Lower leg skin (tissue), 4 donors: ENCODE measurements around the gene RBM33. TPM values are rescaled to one million over a fixed set of nuclear protein-coding genes. Genes with fewer than 3 reads are reported as not detected.
A peak's percentile ranks its signal among the peaks of the same experiment; 100 is the strongest.

Experiments used
- DNase-seq, 2 donors: peaks; one replicate each; pipeline ENCODE4 v3.0.0-alpha.2; 2019; ENCODE audit warnings: low spot score in 2 of 2
- H3K4me3 ChIP-seq: fragments of 200-600 bp; sonication (generic); 2 replicates; pipeline ENCODE4 v1.5.1; 2017; ENCODE audit warnings: mild to moderate bottlenecking, low read depth; ENCODE audit not compliant: poor library complexity, severe bottlenecking
- CTCF ChIP-seq, 3 donors: fragments of 450-650 bp; IDR thresholded peaks; one replicate each; pipeline ENCODE4 v1.5.1; 2016; ENCODE audit warnings: antibody characterized with exemption in 3 of 3, mild to moderate bottlenecking in 3 of 3, moderate library complexity in 2 of 3
- POLR2A ChIP-seq, 2 donors: fragments of 450-650 bp; IDR thresholded peaks; one replicate each; pipeline ENCODE4 v1.6.1; 2016 to 2017; ENCODE audit warnings: antibody characterized with exemption in 2 of 2, mild to moderate bottlenecking in 1 of 2, moderate library complexity in 1 of 2
- WGBS, 2 donors: methylation state at CpG; one replicate each; pipeline ENCODE4 v1.1.5; 2018; 5-methylcytosine and 5-hydroxymethylcytosine counted together
- intact Hi-C: fragments of 100-400 bp; cut with DNase I; formaldehyde crosslinking; loops from one replicate; pipeline ENCODE4 v1.15.0; 2023; ENCODE audit warnings: low total_unique reads
- total RNA-seq, 4 donors: library from RNA; depleted of rRNA; stranded (reverse); fragments of >200 nt; gene quantifications; one replicate each; pipeline ENCODE4 v1.1.0, GENCODE V29; 2016

Gene RBM33
- total RNA-seq, 4 donors from 2014 or later, result 35.8 to 83.9 (median 56.7) TPM

GRCh38 chr7:155643804-155644177 is 670 bp upstream of the RBM33 start:
- 1 to 2% methylated on average over 22 to 23 of the region's 32 CpGs for WGBS, 2 donors
- intact Hi-C loops, result no loop called here
- H3K4me3 ChIP-seq, result peak overlapping the region; percentile 96
- TF ChIP-seq CTCF (IDR thresholded peaks at IDR 0.05) (no peak), POLR2A (IDR thresholded peaks at IDR 0.05) (no peak)
- DNase-seq, result peak in 1 of 2 donors; percentile 18

GRCh38 chr7:155644971-155645509 is 579 bp downstream of the RBM33 start:
- 1% methylated on average over 22 of the region's 22 CpGs for WGBS, 2 donors
- TF ChIP-seq POLR2A (IDR thresholded peaks at IDR 0.05) (no peak), CTCF (IDR thresholded peaks at IDR 0.05) (no peak)
- intact Hi-C loops, result no loop called here
- DNase-seq, result peak in 1 of 2 donors; percentile 36
- H3K4me3 ChIP-seq, result peak overlapping the region; percentile 96

GRCh38 chr7:155645662-155646061 is 1.2 kb downstream of the RBM33 start:
- intact Hi-C loops, result no loop called here
- TF ChIP-seq POLR2A (IDR thresholded peaks at IDR 0.05), result no peak
- no peak for TF ChIP-seq CTCF (IDR thresholded peaks at IDR 0.05)
- WGBS, 2 donors, result 14% methylated on average over 7 of the region's 7 CpGs
- peak overlapping the region; percentile 96 for H3K4me3 ChIP-seq
- DNase-seq, result no peak

DNA sequence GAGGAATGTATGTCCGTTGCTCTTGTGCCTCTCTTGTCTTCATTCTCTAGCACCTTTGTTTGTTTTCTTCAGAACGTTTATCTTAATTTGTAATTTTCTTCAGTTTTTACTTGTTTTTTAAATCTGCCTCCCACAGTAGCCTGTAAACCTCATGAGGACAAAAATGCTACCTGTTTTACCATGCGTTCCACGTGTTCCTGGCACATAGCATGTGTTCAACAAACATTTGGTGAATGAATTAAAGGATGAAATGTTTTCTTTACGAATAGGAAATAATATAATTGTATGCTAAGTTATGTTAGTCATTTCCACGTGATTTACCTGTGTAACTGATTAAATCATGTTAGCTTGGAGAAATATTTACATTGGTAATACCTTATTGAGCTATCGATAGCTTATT is 2.2 kb downstream of the RBM33 start:
- H3K4me3 ChIP-seq, result no peak overlapping the region
- intact Hi-C loops, result no loop called here
- DNase-seq, result no peak
- 81 to 87% methylated on average over 7 of the region's 7 CpGs for WGBS, 2 donors
- TF ChIP-seq CTCF (IDR thresholded peaks at IDR 0.05) (no peak), POLR2A (IDR thresholded peaks at IDR 0.05) (no peak)

GRCh38 chr7:155647302-155647701 is 2.8 kb downstream of the RBM33 start:
- DNase-seq, result no peak
- no peak for TF ChIP-seq CTCF (IDR thresholded peaks at IDR 0.05)
- no peak for TF ChIP-seq POLR2A (IDR thresholded peaks at IDR 0.05)
- 75 to 78% methylated on average over 5 of the region's 5 CpGs for WGBS, 2 donors
- intact Hi-C loops, result no loop called here
- no peak overlapping the region for H3K4me3 ChIP-seq

DNA sequence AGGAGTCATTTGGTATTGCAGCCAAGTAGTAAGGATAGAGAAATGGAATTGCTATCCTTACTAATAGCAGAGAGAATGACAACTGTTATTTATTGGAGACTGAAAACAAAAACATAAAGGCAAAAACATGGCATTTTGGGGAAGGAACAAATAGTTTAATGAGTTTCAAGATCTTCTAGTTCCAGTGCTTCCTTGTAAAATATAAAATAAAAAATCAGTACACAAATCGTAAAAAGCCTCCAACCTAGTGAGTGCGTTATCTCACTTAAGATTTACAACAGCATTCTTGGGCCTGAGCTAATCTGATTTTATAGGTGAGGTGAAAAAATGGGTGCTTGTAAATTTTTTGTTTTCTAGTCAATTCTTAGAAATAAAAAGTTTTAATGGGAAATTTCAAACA is 3.3 kb downstream of the RBM33 start:
- H3K4me3 ChIP-seq, result no peak overlapping the region
- intact Hi-C loops, result no loop called here
- TF ChIP-seq CTCF (IDR thresholded peaks at IDR 0.05) (no peak), POLR2A (IDR thresholded peaks at IDR 0.05) (no peak)
- WGBS, 2 donors, result 95 to 99% methylated on average over 2 of the region's 2 CpGs
- DNase-seq, result no peak
